NCI-H82 (cell line): ENCODE results near the gene JAKMIP1.
A peak's percentile ranks its signal among the peaks of the same experiment; 100 is the strongest.

Experiments used
- DNase-seq: peaks from one replicate; lab custom pipeline; 2025; lab: John Stamatoyannopoulos, UW

The JAKMIP1 gene

DNA sequence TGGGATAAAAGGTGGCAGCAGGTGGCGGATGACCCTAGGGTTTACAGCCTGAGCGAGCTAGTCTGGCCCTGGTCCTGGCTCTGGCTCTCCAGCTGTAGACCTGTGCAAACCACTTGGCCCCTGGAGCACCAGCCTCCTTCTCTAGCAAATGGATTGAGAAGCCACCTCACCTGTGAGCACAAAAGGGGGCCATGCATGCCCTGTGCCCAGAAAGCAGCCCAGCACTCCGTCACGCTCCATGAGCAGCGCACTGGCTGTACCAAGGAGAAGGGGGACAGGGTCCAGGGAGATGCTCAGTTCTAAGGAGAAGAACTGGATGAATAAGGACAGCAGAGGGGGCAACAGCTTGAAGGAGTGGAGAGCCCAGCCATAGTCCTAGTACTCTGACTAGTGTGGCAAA, 135.2 kb downstream of the JAKMIP1 start:
- no peak for DNase-seq

DNA sequence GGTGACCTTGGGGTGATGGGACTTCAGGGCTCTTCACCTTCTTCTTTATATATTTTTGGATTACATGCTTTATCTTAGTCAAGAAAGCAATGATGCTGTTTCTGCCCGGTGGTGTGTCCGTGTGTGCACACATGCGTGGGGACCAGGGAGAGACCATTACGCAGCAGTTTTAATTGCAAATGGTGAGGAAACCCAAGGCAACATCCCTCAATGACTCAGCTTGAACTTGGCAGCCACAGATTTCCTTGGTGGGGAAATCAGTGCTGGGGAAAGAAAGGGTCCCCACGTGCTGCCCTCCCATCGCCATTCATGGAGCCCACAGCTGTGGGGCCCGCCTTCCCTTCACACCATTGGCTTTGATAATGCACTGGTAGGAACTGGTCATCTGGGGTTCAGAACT, 136.0 kb downstream of the JAKMIP1 start:
- no peak for DNase-seq

DNA sequence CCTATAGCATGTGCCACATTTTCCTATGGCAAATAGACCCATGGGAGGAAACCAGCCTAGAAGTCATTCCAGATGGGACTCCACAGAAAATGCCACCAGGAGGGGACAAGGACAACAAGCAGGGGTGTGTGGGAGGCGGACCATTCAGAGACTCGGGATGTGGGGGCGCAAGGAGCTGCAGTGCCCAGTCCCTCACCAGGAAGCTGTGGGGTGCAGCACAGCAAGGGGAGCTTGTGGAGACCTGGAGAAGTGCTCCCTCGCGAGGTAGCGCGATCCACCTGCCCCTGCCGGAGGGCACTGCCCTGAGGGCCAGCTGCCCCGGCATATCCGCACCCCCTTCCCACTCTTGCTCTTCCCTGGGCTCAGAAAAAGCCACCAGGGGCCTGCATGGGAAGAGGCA, 136.7 kb downstream of the JAKMIP1 start:
- DNase-seq: no peak

DNA sequence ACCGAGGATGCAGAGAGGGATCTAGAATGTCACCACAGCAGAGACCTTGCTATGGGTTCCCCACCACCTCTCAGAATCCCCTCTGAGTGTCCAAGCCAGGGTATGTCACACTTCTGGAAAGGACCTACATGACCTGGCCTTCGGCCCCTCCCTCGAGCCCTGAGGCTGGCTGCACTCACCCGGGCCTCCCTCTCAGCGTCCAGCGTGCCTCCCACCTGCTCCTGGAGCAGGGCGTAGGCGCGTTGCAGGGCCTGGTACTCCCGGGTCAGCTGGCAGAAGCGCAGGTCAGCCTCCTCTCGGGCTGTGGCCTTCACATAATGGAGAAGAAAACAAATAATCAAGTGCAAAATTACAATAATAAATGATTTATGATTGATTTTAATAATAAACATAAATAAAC, 138.2 kb downstream of the JAKMIP1 start:
- DNase-seq: no peak

DNA sequence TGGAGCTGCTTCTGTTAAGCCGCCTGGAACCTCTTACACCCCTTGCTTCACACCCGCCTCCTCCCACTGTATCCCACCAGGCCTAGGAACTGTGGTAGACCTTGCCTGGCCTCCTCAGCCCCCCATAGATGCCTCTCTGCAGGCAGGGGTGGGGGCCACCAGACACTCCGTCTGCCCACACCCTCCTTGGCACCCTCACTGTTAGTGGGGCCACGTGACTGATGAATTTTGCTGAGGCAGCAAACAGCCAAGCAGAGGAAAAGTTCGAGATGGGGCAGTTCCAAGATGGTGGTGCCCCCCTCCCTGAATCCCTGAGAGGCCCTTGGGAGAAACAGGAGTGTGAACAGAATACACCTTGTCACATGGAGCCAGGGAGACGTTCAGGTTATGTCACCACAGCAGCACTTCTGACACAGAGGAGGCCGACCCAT, 141.0 kb downstream of the JAKMIP1 start:
- no peak for DNase-seq

DNA sequence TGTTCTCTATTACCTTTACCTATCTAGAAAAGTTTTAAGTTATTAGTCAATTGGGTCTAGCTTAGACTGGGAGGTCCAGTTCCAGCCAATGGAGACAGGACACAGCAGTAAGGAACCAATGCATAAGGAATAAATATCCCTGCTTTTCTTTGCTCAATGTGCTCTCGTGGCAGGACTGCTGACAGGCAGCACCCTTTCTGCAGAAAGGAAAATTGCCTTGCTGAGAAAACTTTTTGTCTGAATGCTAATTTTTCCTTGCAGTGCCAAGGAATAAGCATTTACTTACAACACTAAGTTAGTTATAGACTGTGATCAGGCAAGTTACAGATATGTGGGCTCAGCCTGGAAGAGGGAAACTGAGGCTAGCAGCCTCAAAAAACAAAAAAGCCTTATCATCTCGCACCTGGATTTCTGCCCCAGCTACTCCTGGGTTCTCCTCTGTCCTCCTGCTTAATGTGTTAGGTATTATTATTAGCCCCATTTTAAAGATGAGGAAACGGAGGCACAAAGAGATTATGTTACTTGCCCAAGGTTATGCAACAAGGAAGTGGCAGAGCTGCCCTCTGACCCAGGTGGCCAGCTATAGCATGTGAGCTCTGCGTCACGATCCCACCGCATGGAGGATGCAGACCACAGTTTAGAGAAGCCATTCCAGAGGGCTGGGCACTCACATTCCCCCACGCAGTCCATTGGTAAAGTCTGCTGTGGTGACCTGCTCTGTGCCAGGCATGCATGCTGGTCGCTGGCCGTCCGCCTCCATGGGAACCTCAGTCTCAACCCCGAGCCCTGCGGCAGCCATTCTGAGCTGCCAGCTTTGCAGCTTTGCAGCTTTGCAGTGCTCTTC, 141.6 kb downstream of the JAKMIP1 start:
- no peak for DNase-seq

DNA sequence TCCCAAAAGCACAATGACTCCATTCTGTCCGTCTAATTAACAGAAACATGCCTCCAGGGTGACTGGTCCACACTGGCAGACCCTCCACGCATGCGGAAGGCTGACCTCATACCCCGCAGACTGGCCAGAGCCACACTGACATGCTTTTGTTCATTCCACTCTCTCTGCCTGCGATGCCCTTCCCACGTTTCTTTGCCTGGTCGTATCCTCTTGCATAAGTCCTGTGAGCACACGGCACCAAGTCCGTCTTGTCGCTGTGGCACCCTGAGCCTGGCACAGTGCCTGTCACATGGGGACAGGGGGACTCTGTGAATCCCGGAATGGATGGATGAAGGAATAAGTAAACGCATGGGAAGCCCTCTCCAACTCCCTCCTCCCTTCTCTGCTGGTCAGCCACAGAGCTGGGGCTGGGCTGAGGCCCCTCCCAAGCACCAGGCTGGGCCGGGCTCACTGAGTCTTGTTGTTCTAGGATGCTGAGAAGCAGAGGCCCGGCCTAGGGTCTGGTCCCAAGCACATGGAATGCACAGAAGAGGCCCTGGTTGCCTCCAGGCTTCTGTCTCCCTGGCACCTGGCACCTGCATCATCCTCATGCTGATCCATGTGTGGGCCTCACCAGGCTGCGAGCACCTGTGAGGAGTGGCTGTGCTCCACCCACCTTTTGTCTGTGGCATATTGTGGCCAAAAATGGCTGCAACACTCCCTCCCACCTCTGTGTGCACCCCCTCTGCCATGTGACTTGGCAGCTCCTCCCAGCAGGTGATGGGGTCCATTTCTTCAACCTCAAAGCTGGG, 143.2 kb downstream of the JAKMIP1 start:
- no peak for DNase-seq

DNA sequence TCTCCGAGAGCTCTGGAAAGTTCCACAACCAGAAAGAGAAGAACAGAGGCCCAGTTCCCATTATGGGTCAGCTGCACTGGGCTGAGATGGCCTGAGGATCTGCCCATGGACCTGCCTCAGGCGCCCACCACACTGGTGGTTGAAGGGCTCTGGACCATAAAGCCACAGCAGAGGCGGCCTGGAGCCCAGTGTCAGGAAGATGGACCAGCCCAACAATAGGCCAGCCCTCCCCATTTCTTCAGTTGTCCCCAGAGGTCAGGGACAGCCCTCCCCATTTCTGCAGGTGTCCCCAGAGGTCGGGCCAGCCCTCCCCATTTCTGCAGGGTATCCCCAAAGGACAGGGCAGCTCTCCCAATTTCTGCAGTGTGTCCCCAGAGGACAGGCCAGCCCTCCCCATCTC, 144.9 kb downstream of the JAKMIP1 start:
- no peak for DNase-seq

DNA sequence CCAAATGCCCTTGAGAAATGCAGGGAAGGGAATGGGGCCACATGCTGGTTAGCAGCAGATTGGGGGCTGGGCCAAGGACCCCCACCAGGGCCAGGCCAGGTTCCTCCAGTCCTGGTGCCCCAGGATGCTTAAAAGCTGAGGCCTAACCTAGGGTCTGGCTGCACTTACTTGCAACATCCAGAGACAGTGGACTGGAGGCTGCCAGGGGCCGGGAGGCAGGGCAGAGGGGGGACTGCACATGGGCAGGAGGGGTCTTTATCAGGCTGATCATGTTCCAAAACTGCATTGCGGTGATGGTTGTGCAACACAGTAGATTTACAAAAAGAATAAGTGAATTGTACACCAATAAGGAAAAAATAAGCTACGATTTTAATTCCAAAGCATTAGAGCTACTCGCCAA, 145.3 kb downstream of the JAKMIP1 start:
- DNase-seq: no peak

DNA sequence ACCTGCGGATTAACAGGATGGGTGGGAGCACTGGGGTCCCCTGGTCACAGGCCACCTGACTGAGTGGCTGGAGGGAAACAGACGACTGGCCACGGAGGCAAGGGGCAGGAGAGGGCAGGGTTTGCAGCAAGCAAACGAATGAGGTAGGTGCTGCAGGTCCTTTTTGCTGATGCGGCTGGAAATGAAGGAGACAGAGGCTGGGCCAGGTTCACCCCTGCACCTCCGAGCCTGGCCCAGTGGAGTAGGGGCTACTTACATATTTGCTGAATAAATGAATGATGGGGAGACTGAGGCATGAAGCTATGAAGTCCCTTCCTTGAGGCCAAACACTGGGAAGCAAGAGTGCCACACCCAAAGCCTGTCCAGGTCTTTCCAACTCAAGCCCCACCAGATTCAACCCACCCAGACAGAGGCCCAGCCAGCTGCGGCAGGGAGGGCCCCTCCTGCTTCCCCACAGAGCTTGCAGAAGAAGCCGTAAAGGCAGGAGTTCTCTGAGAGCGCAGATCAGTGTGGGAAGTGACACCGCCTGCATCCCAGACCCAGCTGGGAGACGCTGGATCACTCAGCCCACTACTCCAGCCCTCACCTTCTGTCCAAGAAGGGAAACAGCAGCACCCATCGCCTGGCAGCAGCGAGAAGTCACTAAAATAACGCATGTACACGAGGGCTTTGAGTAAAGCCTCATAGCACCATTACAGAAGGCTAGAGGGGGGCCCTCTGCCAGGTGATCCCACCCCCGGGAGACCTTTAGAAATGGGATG, 146.0 kb downstream of the JAKMIP1 start:
- no peak for DNase-seq

DNA sequence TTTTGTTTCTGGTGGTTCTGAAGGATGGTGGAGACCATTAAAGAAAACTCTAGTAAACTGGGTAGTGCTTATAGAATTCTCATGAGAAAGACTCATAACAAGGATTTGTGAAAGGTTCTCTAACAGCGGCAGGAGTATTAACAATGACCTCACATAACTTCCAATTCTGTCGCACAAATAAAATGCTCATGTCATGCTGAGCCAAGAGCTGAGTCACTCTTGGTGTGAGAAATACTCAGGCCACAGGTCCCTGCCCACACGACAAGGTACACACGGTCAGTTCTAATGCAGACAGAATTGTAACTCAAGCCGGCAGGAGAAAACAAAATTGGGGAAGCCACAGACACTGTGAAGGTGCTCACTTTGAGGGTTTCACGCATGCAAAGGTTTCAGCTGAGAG, 147.7 kb downstream of the JAKMIP1 start:
- no peak for DNase-seq

DNA sequence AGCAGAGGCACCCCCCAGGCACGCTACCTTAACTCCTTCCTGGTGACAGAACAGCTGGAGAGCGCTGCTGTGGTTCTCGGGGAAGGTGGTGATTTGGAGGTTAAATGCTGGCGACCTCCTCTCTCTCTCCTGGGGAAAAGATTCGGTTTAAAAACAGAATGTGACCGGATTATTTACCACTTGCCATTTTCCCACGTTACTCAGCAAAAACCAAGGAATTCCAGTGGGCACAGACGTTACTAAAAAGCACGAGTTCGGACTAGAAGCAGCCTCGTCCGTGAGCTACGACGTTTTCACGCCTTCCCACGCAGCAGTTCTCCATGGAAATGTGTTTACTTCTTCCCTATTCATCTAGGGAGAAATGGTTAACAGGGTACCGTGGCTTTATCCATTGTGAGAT, 149.8 kb downstream of the JAKMIP1 start:
- no peak for DNase-seq

DNA sequence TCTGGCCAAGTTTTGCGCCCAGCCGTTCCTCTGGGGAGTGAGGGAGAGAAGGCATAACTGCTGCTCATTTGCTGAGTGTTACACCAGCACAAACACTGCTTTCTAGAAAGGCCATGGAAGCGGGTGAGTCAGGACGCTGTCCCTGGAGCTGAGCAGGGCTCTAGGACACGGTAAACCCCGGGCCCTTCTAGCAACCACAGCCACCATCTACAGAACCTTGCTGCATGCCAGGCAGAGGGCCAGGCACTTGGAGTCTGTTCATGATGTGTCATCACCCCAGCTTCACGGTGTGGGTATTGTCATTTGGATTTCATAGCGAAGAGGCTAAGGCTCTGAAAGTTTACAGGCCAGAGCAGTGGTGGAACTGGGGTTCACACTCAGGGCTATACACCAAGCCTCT, 150.4 kb downstream of the JAKMIP1 start:
- no peak for DNase-seq

DNA sequence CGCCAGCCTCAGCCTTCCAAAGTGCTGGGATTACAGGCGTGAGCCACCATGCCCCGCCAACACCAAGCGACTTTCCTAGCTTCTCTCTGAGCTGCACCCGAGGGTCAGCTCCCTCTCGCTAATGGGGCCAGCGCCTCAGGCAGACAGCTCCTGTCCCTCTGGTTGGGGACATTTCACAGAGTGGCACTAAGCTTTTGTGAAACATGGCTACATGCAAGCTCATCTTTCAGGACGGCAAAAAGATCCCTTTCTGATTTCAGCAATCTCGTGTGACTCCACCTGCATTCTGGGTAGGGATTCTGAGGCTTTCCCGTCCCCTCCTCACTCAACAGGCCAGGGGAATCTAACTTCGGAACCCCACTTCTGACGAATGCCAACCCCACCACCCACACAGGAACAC, 151.1 kb downstream of the JAKMIP1 start:
- DNase-seq: no peak

DNA sequence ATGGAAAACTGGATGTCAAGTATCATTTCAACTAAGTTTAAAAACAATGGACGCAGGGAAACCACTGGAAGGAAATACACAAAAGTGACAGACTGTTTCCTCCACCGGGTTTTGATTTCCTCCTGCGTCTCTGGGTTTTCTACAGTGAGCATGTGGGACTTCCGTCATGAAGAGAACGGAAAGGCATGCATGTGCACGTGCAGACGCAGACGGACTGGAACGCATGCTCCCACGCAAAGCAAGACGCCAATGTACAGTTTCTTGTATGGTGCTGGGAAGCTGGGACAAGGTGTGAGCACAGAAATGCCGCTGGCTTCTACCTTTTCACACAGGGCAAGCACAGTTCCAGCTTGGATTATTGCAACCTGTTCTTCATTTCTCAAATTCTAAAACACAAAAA, 151.8 kb downstream of the JAKMIP1 start:
- DNase-seq: no peak

DNA sequence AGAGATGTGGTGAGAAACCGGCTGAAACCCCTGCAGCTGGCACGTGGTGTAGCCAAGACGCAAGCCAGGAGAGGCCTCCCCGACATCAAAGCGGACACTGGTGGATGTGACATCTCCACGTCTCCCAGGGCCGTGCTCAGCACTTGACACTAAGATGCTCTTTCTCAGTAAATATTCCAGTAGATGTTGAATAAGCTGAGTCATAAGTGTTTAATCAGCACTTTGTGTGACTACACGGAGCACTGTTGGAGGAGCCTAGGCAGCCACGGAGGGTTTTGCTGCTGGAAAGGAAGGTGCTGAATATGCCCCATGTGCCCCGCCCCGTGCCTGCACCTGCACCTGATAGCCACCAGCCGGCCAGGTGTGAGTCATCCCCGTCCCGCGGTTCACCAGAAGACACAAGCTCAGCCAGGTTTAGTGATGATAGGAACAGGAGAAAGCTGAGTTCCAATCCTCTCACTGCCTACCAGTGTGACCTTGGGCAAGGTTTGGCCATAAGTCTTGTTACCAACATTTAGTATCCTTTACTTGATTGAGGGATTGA, 153.1 kb downstream of the JAKMIP1 start:
- DNase-seq: no peak

DNA sequence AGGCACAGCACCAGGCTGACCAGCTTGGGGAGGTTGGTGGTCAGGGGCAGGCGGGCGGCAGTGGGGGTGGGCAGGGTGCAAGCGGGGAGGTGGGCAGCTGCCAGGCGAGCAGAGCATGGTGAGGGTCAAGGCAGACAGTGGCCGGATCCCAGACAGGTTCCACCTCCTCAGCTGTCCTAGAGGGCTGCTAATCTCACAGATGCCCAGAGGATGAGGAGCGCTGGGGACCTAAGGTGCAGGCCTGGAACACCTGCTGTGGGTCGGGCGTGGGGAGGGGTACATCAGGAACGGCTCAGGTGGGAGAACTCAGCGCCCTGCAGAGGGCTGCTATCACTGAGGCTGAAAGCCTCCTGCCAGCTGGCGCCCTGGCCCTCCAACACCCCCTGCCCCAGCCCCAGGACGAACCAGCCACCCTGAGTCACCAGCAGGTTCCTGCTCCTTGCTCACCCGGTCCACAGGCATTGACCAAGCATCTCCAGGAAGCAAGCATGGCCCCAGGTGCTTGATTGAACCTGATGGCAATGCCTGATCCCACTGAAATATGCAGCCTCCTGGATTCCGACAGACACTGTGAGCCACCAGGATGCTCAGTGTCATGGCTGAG, 153.7 kb downstream of the JAKMIP1 start:
- DNase-seq: no peak

DNA sequence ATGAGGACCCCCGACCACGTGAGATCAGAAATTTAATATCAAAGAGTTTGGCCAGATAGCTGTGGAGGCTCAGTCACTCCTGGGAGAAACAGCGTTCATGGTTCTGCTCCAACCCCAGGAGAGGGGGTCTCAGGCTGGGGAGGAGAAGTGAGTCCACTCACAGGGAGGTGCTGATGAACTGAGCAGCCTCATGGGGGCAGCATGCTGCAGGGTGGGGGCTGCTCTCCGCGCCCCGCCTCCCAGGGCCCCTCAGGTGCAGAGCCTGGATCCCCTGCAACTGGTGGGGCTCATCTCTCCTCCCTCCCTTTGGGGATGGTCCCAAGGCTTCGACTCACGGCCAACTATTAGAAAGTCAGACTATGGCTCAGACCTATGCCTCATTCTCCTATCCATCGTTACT, 155.5 kb downstream of the JAKMIP1 start:
- peak; percentile 34 for DNase-seq

DNA sequence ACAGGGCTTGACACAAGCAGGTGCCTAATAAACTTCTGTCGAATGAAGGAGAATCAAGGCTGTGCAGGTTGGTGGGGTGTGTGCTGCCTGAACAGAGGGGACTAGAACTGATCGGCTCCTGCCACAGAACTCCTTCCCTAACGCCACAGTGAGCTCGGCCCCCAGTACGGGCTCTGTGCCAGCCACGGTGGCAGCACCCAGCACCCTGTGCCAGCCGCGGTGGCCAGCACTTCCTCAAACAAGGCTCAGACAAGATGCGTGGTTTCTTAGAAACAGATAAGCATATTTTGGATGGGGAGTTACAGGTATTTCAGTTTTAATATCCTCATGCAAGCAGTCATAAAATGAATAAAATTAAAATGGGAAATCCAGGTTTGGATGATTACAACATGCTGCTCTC, 156.1 kb downstream of the JAKMIP1 start:
- no peak for DNase-seq

DNA sequence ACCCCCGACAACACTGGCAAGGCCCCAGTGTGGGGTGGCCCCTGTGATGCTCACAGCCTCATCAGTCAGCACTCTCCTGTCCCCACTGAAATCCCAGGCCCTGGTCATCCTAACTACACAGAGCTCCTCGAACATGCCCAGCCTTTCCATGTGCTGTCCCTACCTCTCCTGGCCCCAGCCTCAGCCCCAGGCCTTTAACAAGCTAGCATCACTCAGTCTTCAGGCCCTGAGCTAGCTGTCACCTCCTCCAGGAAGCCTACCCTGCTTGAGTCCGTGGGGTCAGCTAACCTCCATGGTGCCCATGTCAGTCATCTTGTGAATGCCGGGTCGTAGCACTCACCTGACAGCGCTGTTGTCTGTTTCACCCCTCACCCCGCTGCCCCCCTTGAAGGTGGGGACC, 156.5 kb downstream of the JAKMIP1 start:
- no peak for DNase-seq

DNA sequence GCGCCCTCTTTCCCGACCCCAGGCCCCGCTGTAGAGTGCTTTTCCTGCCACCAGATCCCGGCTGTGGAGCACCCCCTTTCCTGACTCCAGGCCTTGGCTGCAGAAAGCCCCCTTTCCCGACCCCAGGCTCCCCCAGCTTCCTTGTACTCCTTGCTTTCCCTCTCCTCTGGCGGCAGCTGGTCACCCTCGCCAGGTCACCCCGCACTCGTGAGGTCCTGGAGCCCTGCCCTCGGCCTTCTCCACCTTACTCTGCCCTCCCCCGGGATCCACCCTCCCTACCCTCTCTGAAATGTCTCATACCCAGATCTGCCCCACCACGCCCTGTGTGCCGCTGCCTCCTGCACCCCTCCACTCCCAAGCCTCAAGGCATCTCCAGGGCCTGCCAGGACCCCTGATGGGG, 157.2 kb downstream of the JAKMIP1 start:
- DNase-seq: no peak
